SH-SY5Y (cell line): ENCODE results near the gene ARHGEF25.

Experiments used
- GATA2 ChIP-seq: IDR thresholded peaks from 2 replicates; pipeline ENCODE4 v1.6.1; 2011; ENCODE audit warnings: mild to moderate bottlenecking, low read depth, low read length
- GATA3 ChIP-seq: IDR thresholded peaks from 2 replicates; pipeline ENCODE4 v1.6.1; 2011; ENCODE audit warnings: low read depth, mild to moderate bottlenecking, low read length, moderate library complexity

DNA sequence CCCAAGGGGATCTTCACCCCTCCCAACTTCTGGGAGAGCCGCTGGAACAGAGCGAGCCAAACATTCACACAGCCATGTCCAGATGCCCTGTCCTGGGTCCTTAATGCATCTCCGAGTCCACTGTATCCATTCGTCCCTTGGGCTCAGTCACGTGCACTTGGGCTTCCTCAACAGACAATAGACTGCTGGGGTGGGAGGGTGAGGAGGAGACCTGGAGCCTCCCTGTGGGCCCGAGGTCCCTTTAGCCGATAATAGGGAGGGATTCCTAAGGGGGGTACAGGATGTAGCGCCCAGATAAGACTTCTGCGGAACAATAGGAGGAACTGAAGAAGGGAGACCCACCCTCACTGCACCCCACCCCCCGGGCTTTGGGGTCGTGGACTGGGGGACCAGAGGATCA, 6.7 kb downstream of the ARHGEF25 start:
- no peak for TF ChIP-seq GATA2
- TF ChIP-seq GATA3: no peak
